ENCODE results near the gene NELFCD. TPM values are rescaled to one million over a fixed set of nuclear protein-coding genes. Genes with fewer than 3 reads are reported as not detected.
"Not testable (repeated sequence)": the region's sequence is repeated elsewhere in the genome, so short reads cannot be mapped to it uniquely, and the experiment has no call there.

NELFCD gene
- total RNA-seq, 4 donors from 2014 or later = 45.9 to 90.0 (median 63.4) TPM

DNA sequence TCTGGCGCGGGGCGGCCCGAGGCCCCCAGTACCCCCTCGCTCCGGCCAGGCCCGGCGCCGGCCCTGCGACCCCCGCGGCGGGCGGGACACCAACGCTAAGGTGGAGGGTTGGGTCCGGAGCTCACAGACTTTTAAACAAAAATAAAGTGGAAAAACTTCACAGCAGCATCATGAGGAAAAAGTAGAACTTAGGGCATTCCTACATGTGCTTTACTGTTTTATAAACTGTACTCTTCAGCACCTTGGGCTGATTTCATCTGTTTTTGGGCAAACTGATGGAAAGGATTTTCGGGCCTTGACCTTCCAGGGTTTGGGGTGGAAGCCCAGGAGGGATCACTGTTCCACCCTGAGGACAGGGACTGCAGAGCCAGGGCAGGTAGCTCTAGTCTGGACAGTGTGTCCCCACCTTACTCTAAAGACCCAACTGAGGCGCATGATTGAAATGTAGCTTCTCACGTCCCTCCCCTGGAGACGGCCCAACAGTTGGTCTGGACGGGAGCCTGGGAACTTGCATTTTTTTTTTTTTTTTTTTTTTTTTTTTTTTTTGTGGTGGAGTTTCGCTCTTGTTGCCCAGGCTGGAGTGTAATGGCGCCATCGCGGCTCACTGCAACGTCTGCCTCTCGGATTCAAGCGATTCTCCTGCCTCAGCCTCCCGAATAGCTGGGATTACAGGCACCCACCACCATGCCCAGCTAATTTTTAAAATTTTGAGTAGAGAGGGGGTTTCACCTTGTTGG is 740 bp downstream of the NELFCD start:
- Histone ChIP-seq H3K4me3 (peak overlapping the region; percentile 83), H3K36me3 (peaks cover 7% of the 10 kb centered on the region), H3K27me3 (no peaks in the 10 kb centered on the region), H3K4me1 (peaks cover 39% of the 10 kb centered on the region), H3K9me3 (no peaks in the 10 kb centered on the region), H3K27ac (peak overlapping the region; percentile 86)
- WGBS = 27% methylated on average over 20 of the region's 29 CpGs
- DNase-seq (ENCODE audit: low spot score in 2 of 2) = peak in 1 of 2 donors; percentile 65
- no peak for TF ChIP-seq EP300 (IDR thresholded peaks at IDR 0.05)
- TF ChIP-seq POLR2A (IDR thresholded peaks at IDR 0.05) = no peak
- TF ChIP-seq POLR2AphosphoS5 (IDR thresholded peaks at IDR 0.05) = no peak
- no peak for TF ChIP-seq CTCF (IDR thresholded peaks at IDR 0.05)

DNA sequence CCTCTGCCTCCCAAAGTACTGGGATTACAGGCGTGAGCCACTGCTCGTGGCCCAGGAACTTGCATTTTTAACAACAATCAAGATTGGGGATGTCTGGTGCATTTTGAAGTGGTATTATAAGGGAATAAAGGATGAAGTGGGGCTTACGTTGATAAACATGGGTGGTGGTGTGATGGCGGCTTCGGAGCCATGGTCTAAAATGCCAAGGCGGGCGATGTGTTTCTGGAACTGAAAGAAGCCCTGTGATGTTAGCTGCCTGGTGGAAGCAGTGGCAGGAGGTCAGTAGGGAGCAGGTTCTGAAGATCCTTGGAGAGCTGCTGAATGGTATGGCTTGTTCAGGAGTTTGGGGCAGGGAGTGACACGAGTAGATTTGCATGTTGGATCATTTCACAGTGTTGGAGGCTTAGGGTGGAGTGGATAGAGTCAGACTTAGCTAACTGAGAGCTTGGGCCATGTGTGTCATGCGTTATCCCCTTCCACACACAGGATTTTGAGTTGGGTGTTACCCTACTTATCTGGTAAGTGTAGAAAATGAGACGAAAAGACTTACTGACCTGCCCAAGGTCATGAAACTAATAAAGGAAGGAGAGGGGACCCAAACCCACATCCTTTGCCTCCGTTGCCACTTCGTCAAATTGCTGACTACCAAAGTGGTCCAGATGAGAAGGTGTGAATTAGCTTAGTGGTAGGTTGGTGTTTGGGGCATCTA is 1.5 kb downstream of the NELFCD start:
- H3K36me3 ChIP-seq = peaks cover 14% of the 10 kb centered on the region
- DNase-seq (ENCODE audit: low spot score in 2 of 2) = peak in 1 of 2 donors; percentile 67
- H3K4me1 ChIP-seq = peaks cover 39% of the 10 kb centered on the region
- no peak for TF ChIP-seq EP300 (IDR thresholded peaks at IDR 0.05)
- no peak for TF ChIP-seq POLR2A (IDR thresholded peaks at IDR 0.05)
- no peak for TF ChIP-seq CTCF (IDR thresholded peaks at IDR 0.05)
- no peak for TF ChIP-seq POLR2AphosphoS5 (IDR thresholded peaks at IDR 0.05)
- H3K4me3 ChIP-seq = peak overlapping the region; percentile 83
- 87% methylated on average over 12 of the region's 12 CpGs for WGBS
- H3K9me3 ChIP-seq = no peaks in the 10 kb centered on the region
- H3K27ac ChIP-seq = no peak overlapping the region
- no peaks in the 10 kb centered on the region for H3K27me3 ChIP-seq

DNA sequence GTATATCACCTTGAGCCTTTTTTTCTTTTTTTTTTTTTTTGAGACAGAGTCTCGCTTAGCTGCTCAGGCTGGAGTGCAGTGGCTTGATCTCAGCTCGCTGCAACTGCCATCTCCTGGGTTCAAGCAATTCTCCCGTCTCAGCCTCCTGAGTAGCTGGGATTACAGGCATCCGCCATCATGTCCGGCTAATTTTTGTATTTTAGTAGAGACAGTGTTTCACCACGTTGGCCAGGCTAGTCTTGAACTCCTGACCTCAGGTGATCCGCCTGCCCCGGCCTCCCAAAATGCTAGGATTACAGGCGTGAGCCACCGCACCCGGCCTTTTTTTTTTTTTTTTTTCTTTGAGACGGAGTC is 2.0 kb downstream of the NELFCD start:
- DNase-seq (ENCODE audit: low spot score in 2 of 2) = peak in 1 of 2 donors; percentile 8
- Histone ChIP-seq H3K36me3 (peaks cover 19% of the 10 kb centered on the region), H3K4me1 (peaks cover 39% of the 10 kb centered on the region)
- 95% methylated on average over 12 of the region's 12 CpGs for WGBS
- not testable (repeated sequence) for H3K27ac ChIP-seq, H3K9me3 ChIP-seq, H3K27me3 ChIP-seq, H3K4me3 ChIP-seq

GRCh38 chr20:58984691-58985090 is 3.6 kb downstream of the NELFCD start:
- no peak for TF ChIP-seq EP300 (IDR thresholded peaks at IDR 0.05)
- TF ChIP-seq POLR2AphosphoS5 (IDR thresholded peaks at IDR 0.05) = no peak
- Histone ChIP-seq H3K27me3 (no peaks in the 10 kb centered on the region), H3K9me3 (no peaks in the 10 kb centered on the region), H3K4me3 (no peak overlapping the region), H3K4me1 (peaks cover 39% of the 10 kb centered on the region), H3K36me3 (peaks cover 35% of the 10 kb centered on the region), H3K27ac (no peak overlapping the region)
- DNase-seq (ENCODE audit: low spot score in 2 of 2) = peak in 1 of 2 donors; percentile 28
- WGBS = 77% methylated on average over 6 of the region's 6 CpGs

- H3K27me3 ChIP-seq = no peaks in the 10 kb centered on the region
- TF ChIP-seq EP300 (IDR thresholded peaks at IDR 0.05) (no peak), POLR2AphosphoS5 (IDR thresholded peaks at IDR 0.05) (no peak), CTCF (IDR thresholded peaks at IDR 0.05) (no peak), POLR2A (IDR thresholded peaks at IDR 0.05) (no peak)
- H3K9me3 ChIP-seq = no peaks in the 10 kb centered on the region
- H3K4me1 ChIP-seq = peaks cover 36% of the 10 kb centered on the region
- DNase-seq (ENCODE audit: low spot score in 2 of 2) = peak in 1 of 2 donors; percentile 49
- H3K27ac ChIP-seq = no peak overlapping the region
- H3K36me3 ChIP-seq = peaks cover 44% of the 10 kb centered on the region
- 50% methylated on average over 5 of the region's 5 CpGs for WGBS
- H3K4me3 ChIP-seq = no peak overlapping the region
Observed at GRCh38 chr20:58985656-58986055, 4.6 kb downstream of the NELFCD start.

DNA sequence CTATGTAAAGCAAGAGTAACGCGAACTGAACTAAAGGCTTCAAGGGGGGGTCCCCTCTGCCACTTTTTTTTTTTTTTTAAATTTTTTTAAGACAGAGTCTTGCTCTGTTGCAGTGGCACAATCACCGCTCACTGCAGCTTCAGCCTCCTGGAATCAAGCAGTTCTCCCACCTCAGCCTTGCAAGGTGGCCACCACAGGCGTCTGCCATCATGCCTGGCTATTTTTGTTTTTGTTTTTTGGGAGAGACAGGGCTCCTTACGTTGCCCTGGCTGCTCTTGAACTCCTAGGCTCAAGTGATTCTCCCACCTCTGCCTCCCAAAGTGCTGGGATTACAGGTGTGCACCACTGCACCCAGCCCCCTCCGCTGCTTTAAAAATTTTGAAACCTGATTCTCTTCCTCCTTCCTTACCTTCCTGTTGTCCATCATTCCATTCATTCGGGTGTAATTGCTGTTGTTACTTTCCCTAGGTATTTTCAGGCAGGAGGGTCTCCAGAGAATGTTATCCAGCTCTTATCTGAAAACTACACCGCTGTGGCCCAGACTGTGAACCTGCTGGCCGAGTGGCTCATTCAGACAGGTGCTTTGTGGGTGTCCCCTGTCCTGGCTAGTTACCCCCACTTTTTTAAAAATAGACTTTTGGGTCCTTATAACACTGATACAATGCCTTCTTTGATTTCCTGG is 5.4 kb downstream of the NELFCD start:
- TF ChIP-seq EP300 (IDR thresholded peaks at IDR 0.05) (no peak), POLR2AphosphoS5 (IDR thresholded peaks at IDR 0.05) (no peak), CTCF (IDR thresholded peaks at IDR 0.05) (no peak), POLR2A (IDR thresholded peaks at IDR 0.05) (no peak)
- Histone ChIP-seq H3K36me3 (peaks cover 52% of the 10 kb centered on the region), H3K27me3 (no peaks in the 10 kb centered on the region), H3K4me1 (peaks cover 35% of the 10 kb centered on the region), H3K27ac (no peak overlapping the region), H3K4me3 (no peak overlapping the region), H3K9me3 (no peaks in the 10 kb centered on the region)
- 77% methylated on average over 9 of the region's 9 CpGs for WGBS
- DNase-seq (ENCODE audit: low spot score in 2 of 2) = peak in 1 of 2 donors; percentile 29

Measured in suprapubic skin (tissue), 4 donors.